Gastrocnemius medialis (tissue), 4 donors: ENCODE data around the gene C10orf71.

Source experiments
- CTCF ChIP-seq, 5 experiments: fragments of 450-650 bp in 3 of 5; fragments of 200-600 bp in 2 of 5; sonication (generic) in 2 of 5; IDR thresholded peaks in 4 of 5; conservative IDR thresholded peaks in 1 of 5; 1 replicate in 4 of 5; 2 replicates in 1 of 5; pipeline ENCODE4 v1.5.1; 2016 to 2019; ENCODE audit warnings: antibody characterized with exemption in 5 of 5, mild to moderate bottlenecking in 3 of 5, moderate library complexity in 3 of 5
- POLR2A ChIP-seq, 2 donors: fragments of 450-650 bp; IDR thresholded peaks; one replicate each; pipeline ENCODE4 v1.6.1; 2017; ENCODE audit warnings: antibody characterized with exemption in 2 of 2, mild to moderate bottlenecking in 2 of 2, moderate library complexity in 2 of 2

GRCh38 chr10:49368256-49368655, 69.3 kb downstream of the C10orf71 start:
- TF ChIP-seq CTCF (IDR thresholded peaks at IDR 0.05 in 4 of 5, conservative IDR thresholded peaks at IDR 0.05 in 1 of 5) (no peak), POLR2A (IDR thresholded peaks at IDR 0.05) (no peak)
